Prostate gland (tissue), 2 donors: Measurements from ENCODE around the gene KRTAP10-5. TPM values are rescaled to one million over a fixed set of nuclear protein-coding genes. Genes with fewer than 3 reads are reported as not detected.

ENCODE experiments used
- DNase-seq: peaks from one replicate; pipeline ENCODE4 v3.0.0-alpha.2; 2019; ENCODE audit warnings: low spot score
- H3K27ac ChIP-seq, 2 donors: fragments of 200-600 bp; sonication (generic); 2 replicates each; pipeline ENCODE4 v1.5.1; 2017 to 2019
- H3K27me3 ChIP-seq: fragments of 200-600 bp; sonication (generic); replicated peaks from 2 replicates; pipeline ENCODE4 v1.5.1; 2019; ENCODE audit not compliant: insufficient read depth
- H3K36me3 ChIP-seq, 2 donors: fragments of 200-600 bp; sonication (generic); 1 replicate in 1 of 2; 2 replicates in 1 of 2; pipeline versions ENCODE4 v1.5.1 to v1.8.1; 2017 to 2019
- H3K4me1 ChIP-seq: fragments of 200-600 bp; sonication (generic); replicated peaks from 2 replicates; pipeline ENCODE4 v1.5.1; 2019
- H3K4me3 ChIP-seq, 2 donors: fragments of 200-600 bp; sonication (generic); 2 replicates each; pipeline ENCODE4 v1.5.1; 2017 to 2019
- H3K9me3 ChIP-seq: fragments of 200-600 bp; sonication (generic); 2 replicates; pipeline ENCODE4 v1.5.1; 2017
- CTCF ChIP-seq, 4 experiments: fragments of 200-600 bp in 2 of 4; fragments of 450-650 bp in 2 of 4; sonication (generic) in 2 of 4; IDR thresholded peaks; 1 replicate in 3 of 4; 2 replicates in 1 of 4; pipeline ENCODE4 v1.5.1; 2016 to 2019; ENCODE audit warnings: antibody characterized with exemption in 4 of 4, mild to moderate bottlenecking in 2 of 4, moderate library complexity in 2 of 4
- POLR2A ChIP-seq: fragments of 450-650 bp; IDR thresholded peaks from one replicate; pipeline ENCODE4 v1.6.1; 2016; ENCODE audit warnings: antibody characterized with exemption, mild to moderate bottlenecking
- POLR2AphosphoS5 ChIP-seq: sonication (generic); formaldehyde crosslinking; IDR thresholded peaks from one replicate; pipeline ENCODE4 v1.6.1; 2017; ENCODE audit warnings: antibody characterized with exemption
- whole genome bisulfite sequencing: methylation state at CpG from one replicate; pipeline ENCODE4 v1.1.5; 2018; 5-methylcytosine and 5-hydroxymethylcytosine counted together
- intact Hi-C: fragments of 100-400 bp; cut with DNase I; formaldehyde crosslinking; loops from one replicate; pipeline ENCODE4 v1.14.2; 2022
- total RNA-seq, 2 donors: library from RNA; depleted of rRNA; stranded (reverse); fragments of >200 nt; gene quantifications; one replicate each; pipeline ENCODE4 v1.1.0, GENCODE V29; 2016

KRTAP10-5 gene
- total RNA-seq, 2 donors from 2014 or later: not detected

- peaks cover 2% of the 10 kb centered on the region for H3K27me3 ChIP-seq
- no peak overlapping the region for H3K27ac ChIP-seq
- no peak for DNase-seq
- H3K4me3 ChIP-seq: no peak overlapping the region
- TF ChIP-seq CTCF (IDR thresholded peaks at IDR 0.05) (no peak), POLR2A (no peak), POLR2AphosphoS5 (no peak)
- no peaks in the 10 kb centered on the region for H3K4me1 ChIP-seq
- no peaks in the 10 kb centered on the region for H3K9me3 ChIP-seq
- intact Hi-C loops: no loop called here
- H3K36me3 ChIP-seq: no peaks in the 10 kb centered on the region
These were observed 28.8 kb upstream of the KRTAP10-5 start for GRCh38 chr21:44609193-44609592.

GRCh38 chr21:44606495-44606894, 26.1 kb upstream of the KRTAP10-5 start:
- 86% methylated on average over 4 of the region's 4 CpGs for WGBS
- no peaks in the 10 kb centered on the region for H3K36me3 ChIP-seq
- no peak overlapping the region for H3K27ac ChIP-seq
- no peak for DNase-seq
- no peaks in the 10 kb centered on the region for H3K4me1 ChIP-seq
- H3K4me3 ChIP-seq: no peak overlapping the region
- peaks cover 2% of the 10 kb centered on the region for H3K27me3 ChIP-seq
- intact Hi-C loops: no loop called here
- no peaks in the 10 kb centered on the region for H3K9me3 ChIP-seq
- TF ChIP-seq CTCF (IDR thresholded peaks at IDR 0.05) (no peak), POLR2A (no peak), POLR2AphosphoS5 (no peak)

GRCh38 chr21:44603911-44604310, 23.5 kb upstream of the KRTAP10-5 start:
- no peaks in the 10 kb centered on the region for H3K4me1 ChIP-seq
- H3K27me3 ChIP-seq: peaks cover 2% of the 10 kb centered on the region
- H3K27ac ChIP-seq: no peak overlapping the region
- H3K4me3 ChIP-seq: no peak overlapping the region
- H3K36me3 ChIP-seq: no peaks in the 10 kb centered on the region
- TF ChIP-seq CTCF (IDR thresholded peaks at IDR 0.05) (no peak), POLR2A (no peak), POLR2AphosphoS5 (no peak)
- intact Hi-C loops: no loop called here
- 88% methylated on average over 8 of the region's 8 CpGs for WGBS
- no peak for DNase-seq
- H3K9me3 ChIP-seq: no peaks in the 10 kb centered on the region

- WGBS: 51% methylated on average over 17 of the region's 17 CpGs
- H3K27me3 ChIP-seq: peaks cover 2% of the 10 kb centered on the region
- H3K9me3 ChIP-seq: no peaks in the 10 kb centered on the region
- no peak for DNase-seq
- intact Hi-C loops: no loop called here
- no peak overlapping the region for H3K27ac ChIP-seq
- no peak overlapping the region for H3K4me3 ChIP-seq
- no peaks in the 10 kb centered on the region for H3K4me1 ChIP-seq
- no peaks in the 10 kb centered on the region for H3K36me3 ChIP-seq
- no peak for TF ChIP-seq POLR2A
- TF ChIP-seq CTCF (IDR thresholded peaks at IDR 0.05): no peak
- no peak for TF ChIP-seq POLR2AphosphoS5
These were observed 22.9 kb upstream of the KRTAP10-5 start for GRCh38 chr21:44603109-44603875.

GRCh38 chr21:44602463-44602850, 22.1 kb upstream of the KRTAP10-5 start:
- peaks cover 2% of the 10 kb centered on the region for H3K27me3 ChIP-seq

More at GRCh38 chr21:44602463-44602850, 22.1 kb upstream of the KRTAP10-5 start:
- DNase-seq: no peak
- no peak overlapping the region for H3K27ac ChIP-seq
- no peaks in the 10 kb centered on the region for H3K4me1 ChIP-seq
- intact Hi-C loops: no loop called here
- H3K9me3 ChIP-seq: no peaks in the 10 kb centered on the region
- H3K4me3 ChIP-seq: no peak overlapping the region
- 86% methylated on average over 17 of the region's 21 CpGs for WGBS
- TF ChIP-seq CTCF (IDR thresholded peaks at IDR 0.05) (no peak), POLR2AphosphoS5 (no peak), POLR2A (no peak)
- H3K36me3 ChIP-seq: no peaks in the 10 kb centered on the region
